Measurements from ENCODE around the gene KDSR.

Gene KDSR, protein sequence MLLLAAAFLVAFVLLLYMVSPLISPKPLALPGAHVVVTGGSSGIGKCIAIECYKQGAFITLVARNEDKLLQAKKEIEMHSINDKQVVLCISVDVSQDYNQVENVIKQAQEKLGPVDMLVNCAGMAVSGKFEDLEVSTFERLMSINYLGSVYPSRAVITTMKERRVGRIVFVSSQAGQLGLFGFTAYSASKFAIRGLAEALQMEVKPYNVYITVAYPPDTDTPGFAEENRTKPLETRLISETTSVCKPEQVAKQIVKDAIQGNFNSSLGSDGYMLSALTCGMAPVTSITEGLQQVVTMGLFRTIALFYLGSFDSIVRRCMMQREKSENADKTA

DNA sequence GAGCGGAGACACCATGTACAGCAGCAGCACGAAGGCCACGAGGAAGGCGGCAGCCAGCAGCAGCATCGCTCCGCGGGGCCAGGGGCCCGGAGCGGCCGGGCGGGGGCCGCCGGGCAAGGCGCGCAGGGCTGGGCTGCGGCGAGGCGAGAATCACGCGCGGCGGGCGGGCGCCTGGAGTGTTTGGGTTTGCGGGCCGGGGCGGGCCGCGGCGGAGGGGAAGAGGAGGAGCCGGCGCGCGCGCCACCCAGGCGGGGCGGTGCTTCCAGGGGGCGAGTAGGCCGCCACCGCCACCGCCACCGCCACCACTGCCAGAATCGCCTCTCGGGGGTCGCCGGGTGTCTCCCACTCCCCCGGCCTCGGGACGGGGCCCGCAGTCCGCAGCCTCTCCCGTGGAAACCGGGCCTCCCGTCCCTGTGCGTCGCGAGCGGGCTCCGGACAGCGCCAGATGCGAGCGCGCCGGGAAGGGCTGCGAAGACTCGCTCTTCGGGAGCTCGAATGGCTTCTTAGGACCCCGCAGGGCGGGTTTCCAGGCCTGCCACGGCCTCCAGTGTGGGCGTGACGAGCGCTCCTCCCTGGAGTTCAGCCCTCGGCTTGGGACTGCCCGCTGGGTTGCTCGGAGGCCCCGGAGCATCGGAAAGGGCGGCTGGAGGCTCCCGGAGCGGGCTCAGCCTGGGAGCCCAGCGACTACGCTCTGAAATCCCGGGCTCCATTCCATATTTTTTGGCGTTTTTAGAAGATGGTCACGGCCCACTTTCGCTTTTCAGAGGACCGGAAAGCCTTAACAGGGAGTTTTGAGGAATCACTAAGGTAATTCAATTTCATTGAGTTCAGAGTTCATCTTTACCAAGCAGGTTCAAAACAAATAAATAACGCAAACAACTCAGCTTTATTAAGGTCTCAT, at the start of gene KDSR:
Gene KDSR (minus strand): TSS at position 154 of the 901 bp plus-strand sequence. CDS start 88 bp downstream, at position 66.
- peak; percentile 99 for DNase-seq

DNA sequence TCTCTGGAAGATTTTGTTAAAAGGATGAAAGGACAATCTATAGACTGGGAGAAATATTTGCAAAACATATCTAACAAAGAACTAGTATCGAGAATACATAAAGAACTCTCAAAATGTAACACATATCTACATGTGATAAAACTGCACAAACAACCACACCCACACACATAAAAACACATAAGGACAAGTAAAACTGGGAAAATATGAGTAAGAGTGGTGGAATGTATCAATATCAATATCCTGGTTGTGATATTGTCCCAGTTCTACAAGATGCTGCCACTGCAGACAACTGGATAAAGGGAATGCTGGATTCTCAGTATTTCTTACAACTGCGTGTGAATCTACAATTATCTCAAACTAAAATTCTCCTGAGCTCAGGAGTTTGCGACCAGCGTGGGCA, 45.9 kb upstream of the KDSR start:
- DNase-seq: no peak

DNA sequence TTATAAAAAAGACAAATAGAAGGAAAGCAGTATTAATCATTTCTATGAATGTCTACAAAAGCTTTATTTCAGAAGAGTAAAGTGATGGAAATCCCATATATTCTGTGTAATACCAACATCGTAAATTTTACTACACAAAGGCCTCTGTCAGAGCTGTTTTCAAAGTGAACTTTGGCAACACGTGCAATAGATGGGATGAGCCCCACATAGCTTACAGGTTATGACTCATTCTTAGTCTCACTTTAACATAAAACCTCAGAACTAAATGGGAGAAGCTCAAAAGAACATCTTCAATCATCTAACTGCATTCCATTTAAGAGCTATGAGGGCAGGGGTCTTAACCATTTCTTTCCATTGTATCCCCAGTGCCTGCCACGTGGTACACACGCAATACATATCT, 43.8 kb upstream of the KDSR start:
- DNase-seq: no peak

DNA sequence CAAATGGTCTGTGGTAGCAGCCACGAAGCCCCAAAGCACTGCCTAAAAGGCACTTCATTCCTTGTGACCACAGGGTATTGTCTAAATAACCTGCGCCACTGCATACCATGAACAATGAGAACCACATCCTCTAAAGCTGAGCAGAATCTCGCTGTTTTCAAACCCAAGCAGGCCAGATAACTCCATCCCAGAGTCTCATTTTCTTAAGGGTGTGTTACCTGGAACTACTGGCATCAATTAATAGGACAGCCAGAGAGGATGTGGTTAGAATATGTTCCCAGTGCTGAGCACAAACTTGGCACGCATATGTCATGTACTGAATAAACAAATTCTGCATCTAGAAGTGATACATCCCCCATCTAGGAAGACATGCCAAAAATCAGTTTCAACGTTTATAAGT, 42.3 kb upstream of the KDSR start:
- DNase-seq: peak; percentile 8

DNA sequence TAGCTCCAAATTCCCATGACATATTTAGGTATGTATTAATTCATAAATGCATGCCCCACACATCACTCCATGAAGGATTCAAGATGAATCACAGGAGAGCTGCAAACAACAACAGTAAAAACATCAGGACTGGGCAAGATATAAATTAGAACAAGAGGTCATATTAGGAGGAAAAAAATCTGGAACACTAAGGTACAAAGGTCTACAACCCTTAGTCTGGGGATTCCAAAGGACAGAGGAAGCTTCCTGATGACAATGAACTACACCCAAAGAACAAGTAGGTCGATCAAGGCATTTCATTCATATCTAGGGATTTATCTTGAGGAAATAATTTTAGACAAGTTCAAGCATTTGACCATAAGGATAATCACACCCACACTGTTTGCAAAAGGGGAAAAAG, 40.7 kb upstream of the KDSR start:
- DNase-seq: no peak

DNA sequence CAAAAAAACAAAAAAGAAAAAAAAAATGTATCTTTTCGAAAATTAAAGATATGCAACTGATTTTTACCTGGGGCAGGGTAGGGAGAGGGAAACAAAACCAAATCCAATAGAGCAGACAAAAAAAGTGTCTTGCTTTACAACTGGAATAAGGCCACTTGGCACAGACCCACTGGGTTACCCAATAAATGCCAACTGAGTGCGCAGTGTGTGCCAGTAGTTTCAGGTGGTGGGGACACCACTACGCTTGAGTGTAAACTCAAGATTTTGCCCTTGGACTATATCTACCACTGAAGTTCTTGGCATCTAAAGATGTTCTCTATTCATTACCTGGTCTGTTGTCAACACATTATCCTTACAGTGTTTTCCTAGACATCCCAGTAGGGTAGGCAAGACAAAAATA, 39.0 kb upstream of the KDSR start:
- no peak for DNase-seq

DNA sequence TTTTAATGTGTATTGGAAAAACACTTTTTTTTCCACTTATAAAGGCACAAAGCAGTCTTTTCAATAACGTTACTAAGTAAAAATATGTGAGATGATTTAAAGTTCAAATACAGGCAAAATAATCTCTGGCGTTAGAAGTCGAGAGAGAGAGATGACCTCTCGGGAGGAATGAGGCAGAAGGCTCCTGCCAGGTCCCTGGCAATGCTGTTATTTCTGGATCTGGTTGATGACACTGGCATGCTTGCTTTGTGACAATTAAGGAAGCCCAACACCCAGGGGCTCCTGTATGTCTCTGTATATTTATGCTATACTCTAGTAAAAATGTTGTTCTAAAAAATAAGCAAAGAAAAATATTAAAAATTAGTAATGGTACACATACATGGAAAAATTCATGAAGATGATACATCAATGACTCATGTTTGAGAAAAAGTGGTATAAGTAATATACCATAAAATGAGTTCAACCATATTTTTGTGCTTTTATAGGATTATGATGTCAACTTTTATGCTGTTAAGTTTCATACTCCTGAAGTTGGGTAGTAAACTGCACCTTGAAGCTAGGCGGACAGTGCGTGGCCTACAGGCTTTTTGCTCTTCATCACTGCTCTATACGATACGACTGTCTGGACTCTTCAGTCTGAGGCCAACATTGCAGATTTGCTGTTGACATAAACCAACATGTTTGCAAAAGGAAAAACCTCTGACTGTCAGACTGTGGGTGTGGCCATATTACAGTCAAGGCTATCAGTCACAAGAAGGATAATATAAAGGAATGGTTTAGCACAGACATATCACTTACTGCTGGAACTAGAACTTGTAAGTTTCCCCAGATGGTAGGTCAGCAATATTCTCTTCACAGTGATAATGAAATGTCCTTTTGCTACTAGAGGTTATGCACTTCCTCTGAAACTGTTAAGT, 35.5 kb upstream of the KDSR start:
- no peak for DNase-seq

DNA sequence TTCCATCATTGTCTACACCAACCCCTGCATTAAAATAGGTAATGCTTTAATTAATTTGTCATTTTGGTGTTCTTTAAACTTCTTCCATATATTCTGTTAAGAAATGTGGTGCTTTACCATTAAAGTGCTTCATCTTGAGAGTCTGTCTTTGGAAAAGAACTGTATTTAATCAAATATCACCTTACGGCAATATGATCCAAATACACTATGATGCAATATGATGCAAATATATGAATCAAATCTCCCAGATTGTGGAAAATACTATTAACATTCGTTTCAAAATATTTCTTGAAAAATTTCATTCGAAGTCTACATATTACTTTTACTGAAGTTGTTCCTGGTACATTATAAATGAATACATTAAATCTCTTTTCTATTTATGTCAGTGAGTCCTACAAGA, 32.3 kb upstream of the KDSR start:
- no peak for DNase-seq

DNA sequence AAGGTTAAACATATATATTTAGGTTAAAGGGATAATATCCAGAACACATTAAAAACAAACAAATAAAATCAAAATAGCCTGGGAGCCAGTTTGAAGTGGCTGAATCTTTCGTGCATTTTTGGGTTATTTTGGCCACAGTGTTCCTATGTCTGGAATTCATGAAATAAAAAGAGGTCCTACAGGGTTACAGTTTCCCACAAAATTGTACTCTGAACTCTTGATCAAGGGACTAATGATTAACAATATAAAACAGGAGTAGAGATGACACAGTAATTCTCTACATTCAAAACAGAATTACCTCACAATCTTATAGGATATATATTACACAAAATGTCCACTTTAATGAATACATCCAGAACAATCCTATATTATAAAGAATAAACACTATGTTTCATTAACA, 30.3 kb upstream of the KDSR start:
- DNase-seq: no peak

DNA sequence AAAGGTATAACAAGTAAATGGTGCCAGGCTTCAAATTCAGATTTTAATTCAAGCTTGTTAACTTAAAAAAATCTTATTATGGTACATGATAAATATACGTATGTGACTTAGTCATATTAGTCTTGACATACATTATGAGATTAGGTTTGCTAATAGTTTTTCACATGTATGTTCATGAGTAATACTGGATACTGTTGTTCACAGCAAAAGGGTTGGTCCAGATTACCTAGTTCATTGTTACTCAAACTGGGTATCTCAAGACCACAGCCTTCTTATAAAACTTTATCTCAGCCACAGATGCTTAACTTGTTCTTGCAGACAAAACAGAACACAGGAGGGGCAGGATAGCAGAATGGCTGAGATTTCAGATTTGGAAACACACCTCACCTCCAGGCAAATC, 28.5 kb upstream of the KDSR start:
- peak; percentile 13 for DNase-seq

DNA sequence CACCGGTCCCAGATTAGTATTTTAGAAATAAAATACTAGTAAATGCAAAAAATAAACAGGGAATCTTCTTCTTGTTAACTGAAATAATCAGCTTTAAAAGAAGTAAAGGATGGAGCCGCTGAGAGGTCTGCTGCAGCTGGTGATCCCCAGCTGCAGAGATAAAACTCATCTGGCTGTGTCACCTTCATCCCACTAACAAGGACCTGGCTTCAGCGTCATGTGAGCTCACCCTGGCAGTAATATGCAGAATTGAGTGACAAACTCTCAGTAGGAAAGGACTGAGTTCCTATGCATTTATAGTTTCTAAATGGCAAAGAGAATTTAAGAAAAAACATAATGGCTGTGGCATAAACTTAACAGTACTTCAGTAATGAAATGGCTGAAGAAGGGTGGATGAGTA, 27.9 kb upstream of the KDSR start:
- no peak for DNase-seq

DNA sequence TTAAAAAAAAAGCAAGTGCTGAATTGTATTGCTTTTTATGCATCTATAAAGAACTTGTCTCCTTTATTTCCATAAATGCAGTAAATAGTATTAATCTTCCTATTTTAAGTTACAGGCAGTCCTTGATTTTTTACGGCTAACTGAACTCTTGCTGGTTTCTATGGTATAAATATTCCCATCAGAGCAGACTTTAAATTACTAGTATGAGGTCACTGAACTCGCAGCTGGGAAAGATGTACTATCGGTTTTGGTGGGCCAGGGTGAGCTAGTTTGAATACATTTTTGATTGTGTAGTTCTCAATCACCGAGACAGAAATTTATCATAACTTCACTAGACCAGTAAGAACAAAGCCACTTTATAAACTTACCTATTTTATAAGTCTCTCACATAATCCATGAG, 20.9 kb upstream of the KDSR start:
- DNase-seq: no peak

DNA sequence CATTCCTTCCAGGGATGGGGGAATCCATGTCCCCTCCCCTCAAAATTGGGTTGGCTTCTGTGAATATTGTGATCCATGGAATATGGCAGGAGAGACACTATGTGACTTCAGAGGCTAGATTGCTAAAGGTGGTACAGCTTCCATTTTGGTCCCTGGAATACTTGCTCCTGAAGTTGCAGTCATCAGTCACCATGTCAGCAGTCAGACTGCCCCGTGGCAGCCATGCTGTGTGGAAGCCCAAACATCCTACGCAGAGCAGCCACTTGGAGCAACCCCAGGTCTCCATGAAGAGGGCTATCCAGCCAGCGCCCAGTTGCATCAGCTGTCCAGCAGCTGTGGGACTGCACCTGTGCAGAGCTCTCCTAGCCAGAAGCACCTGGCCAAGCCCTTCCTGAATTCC, 15.8 kb upstream of the KDSR start:
- no peak for DNase-seq

DNA sequence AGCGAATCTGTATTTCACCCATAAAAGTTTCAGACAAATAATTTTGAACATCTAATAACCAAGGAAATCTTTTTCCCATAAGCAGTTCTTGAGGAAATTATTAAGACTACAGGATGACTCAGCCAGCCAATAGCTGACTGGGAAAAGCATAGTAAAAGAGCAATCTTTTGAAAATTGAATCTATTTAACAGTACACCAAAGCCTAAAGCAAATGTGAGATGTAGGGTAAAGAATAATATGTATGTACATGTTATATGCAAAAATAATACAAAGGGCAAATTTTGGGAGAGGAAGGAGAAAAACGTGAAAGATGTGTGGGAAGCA, 12.6 kb upstream of the KDSR start:
- no peak for DNase-seq

DNA sequence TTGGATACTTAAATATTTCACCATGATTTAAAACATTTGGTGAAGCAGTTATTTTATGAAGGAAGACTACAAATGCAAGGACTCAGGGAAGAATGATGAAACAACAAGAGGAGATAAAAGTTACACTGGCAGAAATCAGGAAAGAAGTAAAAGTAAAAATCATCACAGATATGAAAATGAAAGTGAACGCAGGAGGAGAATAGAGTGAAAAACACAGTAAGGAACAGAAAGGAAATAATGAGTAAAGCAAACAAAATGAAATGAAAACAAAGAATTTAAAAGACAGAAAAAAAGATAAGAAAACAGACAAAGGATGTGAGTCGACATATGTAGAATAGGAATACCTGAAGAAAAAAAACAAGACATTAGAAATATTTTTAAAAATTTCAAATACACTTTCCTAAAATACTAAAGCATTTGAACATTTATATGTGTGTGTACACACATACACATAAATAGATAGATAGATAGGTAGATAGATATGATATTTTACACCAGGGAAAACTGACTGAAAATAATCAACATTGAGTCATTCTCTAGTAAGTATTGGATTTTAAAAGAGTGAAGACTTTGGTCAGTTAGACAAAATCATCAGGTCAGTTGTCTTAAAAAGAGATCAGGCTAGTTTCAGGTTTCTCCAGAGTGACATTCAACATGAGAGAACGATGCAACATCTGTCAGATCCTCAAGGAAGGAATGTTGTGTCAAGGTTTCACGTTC, 12.1 kb upstream of the KDSR start:
- no peak for DNase-seq

DNA sequence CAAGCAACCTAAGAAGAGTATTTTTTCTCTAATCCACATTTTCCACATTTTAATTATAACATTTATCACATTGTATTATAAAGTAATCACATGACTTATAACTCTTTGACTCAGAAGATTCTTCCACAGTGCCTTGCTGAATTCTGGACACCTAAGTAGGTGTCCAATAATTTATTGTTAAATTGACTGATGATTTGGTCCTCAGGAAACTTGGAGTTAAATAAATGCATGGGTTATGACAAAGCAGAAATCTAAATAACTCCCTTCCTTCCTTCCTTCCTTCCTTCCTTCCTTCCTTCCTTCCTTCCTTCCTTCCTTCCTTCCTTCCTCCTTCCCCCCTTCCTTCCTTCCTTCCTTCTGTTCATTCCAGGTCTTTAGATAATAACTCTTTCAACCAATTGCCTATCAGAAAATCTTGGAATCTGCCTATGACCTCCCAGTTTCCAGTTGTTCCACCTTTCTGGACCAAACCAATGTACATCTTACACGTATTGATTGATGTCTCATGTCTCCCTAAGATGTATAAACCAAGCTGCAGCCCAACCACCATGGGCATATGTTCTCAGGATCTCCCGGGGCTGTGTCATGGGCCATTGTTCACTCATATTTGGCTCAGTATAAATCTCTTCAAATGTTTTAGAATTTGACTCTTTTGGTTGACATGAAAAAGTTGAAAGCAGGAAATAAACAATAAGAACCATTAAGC, 10.4 kb upstream of the KDSR start:
- no peak for DNase-seq

DNA sequence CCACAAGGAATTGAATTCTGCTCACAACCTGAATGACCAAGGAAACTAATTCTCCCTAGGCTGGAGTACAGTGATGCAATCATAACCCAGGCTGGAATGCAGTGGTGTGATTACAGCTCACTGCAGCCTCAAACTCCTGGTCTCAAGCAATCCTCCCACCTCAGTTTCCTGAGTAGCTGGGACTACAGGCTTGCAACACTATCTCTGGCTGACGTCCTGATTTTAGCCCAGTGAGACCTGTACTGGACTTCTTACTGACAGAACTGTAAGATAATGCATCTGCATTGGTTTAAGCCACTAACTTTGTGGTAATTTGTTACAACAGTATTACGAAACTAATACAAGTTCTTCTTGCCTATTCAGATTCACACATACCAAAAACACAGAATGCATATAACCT, 9.5 kb upstream of the KDSR start:
- DNase-seq: peak; percentile 65

DNA sequence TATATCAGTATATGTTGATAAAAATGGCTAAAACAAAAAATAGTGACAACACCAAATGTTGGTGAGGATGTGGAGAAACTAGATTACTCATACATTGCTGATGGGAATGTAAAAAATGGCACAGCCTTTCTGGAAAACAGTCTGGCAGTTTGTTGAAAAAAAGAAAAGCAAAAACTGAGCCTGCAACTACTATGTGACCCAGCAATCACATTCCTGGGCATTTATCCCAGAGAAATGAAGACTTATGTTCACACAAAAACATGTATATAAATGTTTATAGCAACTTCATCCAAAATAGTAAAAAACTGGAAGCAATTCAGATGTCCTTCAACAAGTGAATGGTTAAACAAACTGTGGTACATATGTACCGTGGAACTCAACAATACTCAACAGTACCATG, 7.5 kb upstream of the KDSR start:
- no peak for DNase-seq

DNA sequence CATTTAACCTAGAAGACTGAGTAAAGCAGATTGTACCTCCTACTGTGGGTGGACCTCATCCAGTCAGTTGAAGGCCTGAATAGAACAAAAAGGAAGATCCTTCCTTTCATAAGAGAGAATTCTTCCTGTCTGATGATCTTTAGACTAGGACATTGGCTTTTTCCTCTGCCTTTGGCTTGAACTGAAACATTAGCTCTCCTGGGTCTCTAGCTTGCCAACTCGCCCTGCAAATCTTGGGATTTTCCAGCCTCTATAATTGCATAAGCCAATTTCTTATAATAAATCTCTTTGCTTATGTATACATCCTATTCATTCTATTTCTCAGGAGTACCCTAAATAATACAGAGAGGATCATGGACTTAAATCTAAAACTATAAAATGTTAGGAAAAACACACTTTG, 6.2 kb upstream of the KDSR start:
- no peak for DNase-seq

DNA sequence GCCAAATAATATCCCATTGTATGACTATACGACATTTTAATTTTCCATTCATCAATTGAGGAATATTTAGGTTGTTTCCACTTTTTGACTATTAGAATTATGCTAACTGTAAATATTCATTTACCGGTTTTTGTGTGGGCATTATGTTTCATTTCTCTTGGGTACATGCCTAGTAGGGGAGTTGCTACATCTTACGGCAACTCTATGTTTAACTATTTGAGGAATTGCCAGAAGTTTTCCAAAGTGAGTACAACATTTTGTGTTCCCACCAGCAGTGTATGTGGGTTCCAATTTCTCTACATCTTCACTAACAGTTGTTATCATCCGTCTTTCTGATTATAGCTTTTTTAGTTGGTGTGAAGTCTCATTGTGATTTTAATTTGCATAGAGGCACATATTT, 1.6 kb upstream of the KDSR start:
- DNase-seq: no peak

DNA sequence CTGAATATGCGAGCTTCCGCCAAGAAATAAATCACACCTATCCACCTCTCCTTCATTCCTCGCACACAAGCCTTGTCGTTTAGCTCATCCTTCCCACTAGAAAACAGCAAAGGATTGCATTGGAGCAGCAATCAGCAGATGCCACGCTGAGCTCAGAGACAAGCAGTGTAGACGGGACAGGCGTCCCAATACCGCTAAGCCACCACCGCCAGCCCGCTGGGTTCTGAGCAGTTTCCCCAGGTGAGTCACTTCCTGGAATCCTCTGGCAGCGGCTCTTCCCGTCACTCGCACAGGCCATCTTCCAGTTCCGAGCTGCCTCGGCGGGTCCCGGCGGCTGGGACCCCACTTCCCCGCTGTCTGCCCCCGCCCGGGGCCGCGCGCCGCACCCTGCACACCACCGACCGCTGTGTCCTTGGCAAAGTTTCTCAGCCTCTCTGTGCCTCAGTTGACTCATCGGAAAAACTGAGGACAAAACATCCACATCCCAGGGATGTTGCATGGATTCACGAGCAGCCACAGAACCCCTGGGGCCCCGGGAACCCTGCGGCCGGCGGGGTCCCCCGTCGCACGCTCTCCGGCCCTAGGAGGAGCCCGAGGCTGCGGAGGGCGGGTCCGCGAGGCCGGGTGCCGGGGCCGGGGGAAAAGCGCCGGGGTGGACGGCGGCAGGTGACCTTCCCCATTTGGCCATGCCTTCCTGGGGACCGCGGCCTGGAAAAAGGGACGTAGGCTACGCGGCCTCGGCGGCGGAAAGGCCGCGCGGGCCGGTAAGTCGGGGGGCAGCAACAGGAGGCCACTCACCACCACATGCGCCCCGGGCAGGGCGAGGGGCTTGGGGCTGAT, 573 bp downstream of the KDSR start:
- DNase-seq: peak; percentile 51
